ENCODE results near the gene AFTPH. TPM values are rescaled to one million over a fixed set of nuclear protein-coding genes. Genes with fewer than 3 reads are reported as not detected.

The AFTPH gene
- total RNA-seq, 4 donors from 2014 or later: 49.1 to 64.3 (median 57.1) TPM

GRCh38 chr2:64623242-64623850 is 99.2 kb downstream of the AFTPH start:
- H3K9me3 ChIP-seq: no peaks in the 10 kb centered on the region
- DNase-seq (ENCODE audit: low spot score in 2 of 2): peak in 1 of 2 donors; percentile 30
- WGBS: 86% methylated on average over 13 of the region's 13 CpGs

GRCh38 chr2:64624108-64624610 is 100.0 kb downstream of the AFTPH start:
- no peaks in the 10 kb centered on the region for H3K27me3 ChIP-seq
- WGBS: 95% methylated on average over 6 of the region's 6 CpGs
- TF ChIP-seq CTCF (IDR thresholded peaks at IDR 0.05): no peak
- TF ChIP-seq POLR2A (IDR thresholded peaks at IDR 0.05): no peak
- TF ChIP-seq EP300 (IDR thresholded peaks at IDR 0.05): no peak
- no peak for TF ChIP-seq POLR2AphosphoS5 (IDR thresholded peaks at IDR 0.05)
- no peaks in the 10 kb centered on the region for H3K36me3 ChIP-seq
- no peaks in the 10 kb centered on the region for H3K9me3 ChIP-seq
- H3K4me1 ChIP-seq: peaks cover 9% of the 10 kb centered on the region
- peak in 1 of 2 donors; percentile 39 for DNase-seq (ENCODE audit: low spot score in 2 of 2)
- H3K27ac ChIP-seq: no peak overlapping the region
- H3K4me3 ChIP-seq: no peak overlapping the region

More at GRCh38 chr2:64623242-64623850, 99.2 kb downstream of the AFTPH start:
- TF ChIP-seq CTCF (IDR thresholded peaks at IDR 0.05) (no peak), POLR2A (IDR thresholded peaks at IDR 0.05) (no peak), EP300 (IDR thresholded peaks at IDR 0.05) (no peak), POLR2AphosphoS5 (IDR thresholded peaks at IDR 0.05) (no peak)
- no peaks in the 10 kb centered on the region for H3K27me3 ChIP-seq
- H3K27ac ChIP-seq: no peak overlapping the region
- no peaks in the 10 kb centered on the region for H3K36me3 ChIP-seq
- peaks cover under 1% of the 10 kb centered on the region for H3K4me1 ChIP-seq
- H3K4me3 ChIP-seq: no peak overlapping the region

GRCh38 chr2:64624862-64625261 is 100.7 kb downstream of the AFTPH start:
- no peak overlapping the region for H3K27ac ChIP-seq
- TF ChIP-seq EP300 (IDR thresholded peaks at IDR 0.05) (no peak), CTCF (IDR thresholded peaks at IDR 0.05) (no peak), POLR2AphosphoS5 (IDR thresholded peaks at IDR 0.05) (no peak), POLR2A (IDR thresholded peaks at IDR 0.05) (no peak)
- H3K4me1 ChIP-seq: peaks cover 16% of the 10 kb centered on the region
- DNase-seq (ENCODE audit: low spot score in 2 of 2): peak in 1 of 2 donors; percentile 31
- no peak overlapping the region for H3K4me3 ChIP-seq
- H3K36me3 ChIP-seq: no peaks in the 10 kb centered on the region
- H3K9me3 ChIP-seq: no peaks in the 10 kb centered on the region
- 92% methylated on average over 4 of the region's 6 CpGs for WGBS
- H3K27me3 ChIP-seq: no peaks in the 10 kb centered on the region

GRCh38 chr2:64625299-64626145 is 101.4 kb downstream of the AFTPH start:
- no peaks in the 10 kb centered on the region for H3K27me3 ChIP-seq

More at GRCh38 chr2:64625299-64626145, 101.4 kb downstream of the AFTPH start:
- Histone ChIP-seq H3K4me3 (no peak overlapping the region), H3K36me3 (peaks cover 1% of the 10 kb centered on the region), H3K27ac (no peak overlapping the region), H3K9me3 (no peaks in the 10 kb centered on the region), H3K4me1 (peaks cover 18% of the 10 kb centered on the region)
- WGBS: 96% methylated on average over 7 of the region's 7 CpGs
- TF ChIP-seq POLR2AphosphoS5 (IDR thresholded peaks at IDR 0.05) (no peak), CTCF (IDR thresholded peaks at IDR 0.05) (no peak), EP300 (IDR thresholded peaks at IDR 0.05) (no peak), POLR2A (IDR thresholded peaks at IDR 0.05) (no peak)
- DNase-seq (ENCODE audit: low spot score in 2 of 2): peak in 1 of 2 donors; percentile 38
